GM18861 (cell line): ENCODE data around the gene POLR3H.
"Not testable (repeated sequence)": the region's sequence is repeated elsewhere in the genome, so short reads cannot be mapped to it uniquely, and the experiment has no call there.

Source experiments
- ATAC-seq: cut with Tn5 transposase; IDR thresholded peaks from one replicate; pipeline ENCODE4 v1.9.1; 2021; ENCODE audit not compliant: unreplicated experiment

POLR3H gene

GRCh38 chr22:41565403-41566054, 21.3 kb upstream of the POLR3H start:
- no peak for ATAC-seq

GRCh38 chr22:41564563-41564962, 20.3 kb upstream of the POLR3H start:
- ATAC-seq, result no peak

- no peak for ATAC-seq
Observed at GRCh38 chr22:41563051-41563711, 18.9 kb upstream of the POLR3H start.

GRCh38 chr22:41562461-41562860, 18.2 kb upstream of the POLR3H start:
- ATAC-seq, result no peak

- no peak for ATAC-seq
Observed at GRCh38 chr22:41561788-41562187, 17.5 kb upstream of the POLR3H start.

- ATAC-seq, result no peak
Observed at GRCh38 chr22:41561335-41561734, 17.1 kb upstream of the POLR3H start.

GRCh38 chr22:41560095-41560471, 15.8 kb upstream of the POLR3H start:
- no peak for ATAC-seq

- not testable (repeated sequence) for ATAC-seq
Observed at GRCh38 chr22:41558241-41558630, 14.0 kb upstream of the POLR3H start.

GRCh38 chr22:41557401-41558240, 13.4 kb upstream of the POLR3H start:
- no peak for ATAC-seq

- ATAC-seq, result no peak
Observed at GRCh38 chr22:41556561-41556960, 12.3 kb upstream of the POLR3H start.

- no peak for ATAC-seq
Observed at GRCh38 chr22:41555325-41555982, 11.2 kb upstream of the POLR3H start.

- no peak for ATAC-seq
Observed at GRCh38 chr22:41551877-41552582, 7.8 kb upstream of the POLR3H start.

- ATAC-seq, result no peak
Observed at GRCh38 chr22:41550952-41551491, 6.8 kb upstream of the POLR3H start.

GRCh38 chr22:41548830-41549211, 4.6 kb upstream of the POLR3H start:
- no peak for ATAC-seq

GRCh38 chr22:41544671-41545476, 604 bp upstream of the POLR3H start:
- ATAC-seq, result no peak

- ATAC-seq, result no peak
Observed at GRCh38 chr22:41542224-41542623, 2.0 kb downstream of the POLR3H start.

- no peak for ATAC-seq
Observed at GRCh38 chr22:41541484-41541883, 2.8 kb downstream of the POLR3H start.

- ATAC-seq, result no peak
Observed at GRCh38 chr22:41540365-41540764, 3.9 kb downstream of the POLR3H start.

GRCh38 chr22:41540006-41540315, 4.3 kb downstream of the POLR3H start:
- ATAC-seq, result no peak
